ENCODE results near the gene ANTKMT.

ANTKMT gene

GRCh38 chr16:716200-716568 is 4.8 kb upstream of the ANTKMT start:
- H3K4me3 ChIP-seq (ENCODE audit: low read depth, low read length): peak overlapping the region; percentile 60

GRCh38 chr16:716768-717325 is 4.1 kb upstream of the ANTKMT start:
- TF ChIP-seq, protein P1, sequence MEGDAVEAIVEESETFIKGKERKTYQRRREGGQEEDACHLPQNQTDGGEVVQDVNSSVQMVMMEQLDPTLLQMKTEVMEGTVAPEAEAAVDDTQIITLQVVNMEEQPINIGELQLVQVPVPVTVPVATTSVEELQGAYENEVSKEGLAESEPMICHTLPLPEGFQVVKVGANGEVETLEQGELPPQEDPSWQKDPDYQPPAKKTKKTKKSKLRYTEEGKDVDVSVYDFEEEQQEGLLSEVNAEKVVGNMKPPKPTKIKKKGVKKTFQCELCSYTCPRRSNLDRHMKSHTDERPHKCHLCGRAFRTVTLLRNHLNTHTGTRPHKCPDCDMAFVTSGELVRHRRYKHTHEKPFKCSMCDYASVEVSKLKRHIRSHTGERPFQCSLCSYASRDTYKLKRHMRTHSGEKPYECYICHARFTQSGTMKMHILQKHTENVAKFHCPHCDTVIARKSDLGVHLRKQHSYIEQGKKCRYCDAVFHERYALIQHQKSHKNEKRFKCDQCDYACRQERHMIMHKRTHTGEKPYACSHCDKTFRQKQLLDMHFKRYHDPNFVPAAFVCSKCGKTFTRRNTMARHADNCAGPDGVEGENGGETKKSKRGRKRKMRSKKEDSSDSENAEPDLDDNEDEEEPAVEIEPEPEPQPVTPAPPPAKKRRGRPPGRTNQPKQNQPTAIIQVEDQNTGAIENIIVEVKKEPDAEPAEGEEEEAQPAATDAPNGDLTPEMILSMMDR (IDR thresholded peaks at IDR 0.05; ENCODE audit: low read depth, low read length): no peak
- peak overlapping the region; percentile 60 for H3K4me3 ChIP-seq (ENCODE audit: low read depth, low read length)

More at GRCh38 chr16:716200-716568, 4.8 kb upstream of the ANTKMT start:
- H3K4me1 ChIP-seq: peaks cover 22% of the 10 kb centered on the region
- no peaks in the 10 kb centered on the region for H3K27me3 ChIP-seq
- no peaks in the 10 kb centered on the region for H3K9me3 ChIP-seq
- TF ChIP-seq, protein P1 (IDR thresholded peaks at IDR 0.05; ENCODE audit: low read depth, low read length): no peak
- peak; percentile 70 for DNase-seq
- H3K36me3 ChIP-seq: peaks cover 5% of the 10 kb centered on the region

GRCh38 chr16:717450-718245 is 3.3 kb upstream of the ANTKMT start:
- Histone ChIP-seq H3K9me3 (no peaks in the 10 kb centered on the region), H3K27me3 (no peaks in the 10 kb centered on the region), H3K4me1 (peaks cover 22% of the 10 kb centered on the region), H3K4me3 (ENCODE audit: low read depth, low read length) (no peak overlapping the region), H3K36me3 (peaks cover 13% of the 10 kb centered on the region)
- TF ChIP-seq, protein P1 (IDR thresholded peaks at IDR 0.05; ENCODE audit: low read depth, low read length): no peak
- DNase-seq: no peak

More at GRCh38 chr16:716768-717325, 4.1 kb upstream of the ANTKMT start:
- Histone ChIP-seq H3K36me3 (peaks cover 9% of the 10 kb centered on the region), H3K4me1 (peaks cover 21% of the 10 kb centered on the region), H3K9me3 (no peaks in the 10 kb centered on the region), H3K27me3 (no peaks in the 10 kb centered on the region)
- no peak for DNase-seq

DNA sequence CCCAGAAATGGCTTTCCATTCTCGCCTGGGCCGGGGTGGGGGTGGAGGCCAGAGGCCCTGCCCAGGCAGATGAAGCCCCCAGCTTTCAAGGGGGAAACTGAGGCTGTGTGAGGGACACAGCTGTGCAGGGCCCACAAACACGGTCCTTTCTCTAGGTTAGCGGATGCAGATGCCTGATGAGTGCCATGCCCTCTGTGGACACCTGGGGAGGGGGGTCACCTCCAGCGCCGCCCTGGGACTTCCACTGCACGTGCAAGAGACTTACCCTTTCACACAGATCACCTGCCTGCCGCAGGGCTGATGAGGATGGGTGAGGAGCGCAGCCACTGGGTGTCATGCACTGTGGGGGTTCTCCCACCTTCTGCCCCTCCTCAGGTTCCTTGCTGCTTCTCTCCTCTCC is 2.6 kb upstream of the ANTKMT start:
- no peaks in the 10 kb centered on the region for H3K27me3 ChIP-seq
- peaks cover 21% of the 10 kb centered on the region for H3K36me3 ChIP-seq
- TF ChIP-seq, protein P1 (IDR thresholded peaks at IDR 0.05; ENCODE audit: low read depth, low read length): no peak
- DNase-seq: no peak
- H3K4me3 ChIP-seq (ENCODE audit: low read depth, low read length): no peak overlapping the region
- peaks cover 22% of the 10 kb centered on the region for H3K4me1 ChIP-seq
- H3K9me3 ChIP-seq: no peaks in the 10 kb centered on the region

GRCh38 chr16:718922-719321 is 2.0 kb upstream of the ANTKMT start:
- no peak overlapping the region for H3K4me3 ChIP-seq (ENCODE audit: low read depth, low read length)
- peaks cover 23% of the 10 kb centered on the region for H3K36me3 ChIP-seq
- H3K27me3 ChIP-seq: no peaks in the 10 kb centered on the region
- H3K9me3 ChIP-seq: no peaks in the 10 kb centered on the region
- peaks cover 22% of the 10 kb centered on the region for H3K4me1 ChIP-seq
- DNase-seq: no peak
- TF ChIP-seq, protein P1 (IDR thresholded peaks at IDR 0.05; ENCODE audit: low read depth, low read length): no peak

Measured in BE2C (cell line).